GM12878 (cell line): ENCODE data around the gene AK8. TPM values are rescaled to one million over a fixed set of nuclear protein-coding genes. Genes with fewer than 3 reads are reported as not detected.

ENCODE experiments used
- ATAC-seq: fragments of 200-7000 bp; cut with Tn5 transposase; 3 replicates; pipeline ENCODE4 v1.9.1; 2020; ENCODE audit warnings: mild to moderate bottlenecking, moderate library complexity
- BruUV-seq: library from RNA; stranded (reverse); fragments of 400-500 nt; replicated peaks from 2 replicates; lab custom pipeline; 2021; lab: Mats Ljungman, UMichigan
- CTCF ChIA-PET: fragments of 300-600 bp; sonication (Branson Sonifier 250); formaldehyde crosslinking; extraction: SDS; loops from one replicate; lab custom pipeline; 2021; ENCODE audit warnings: inconsistent platforms; lab: Yijun Ruan, JAX
- POLR2A ChIA-PET: fragments of 350-600 bp; formaldehyde crosslinking; extraction: SDS; loops from one replicate; lab custom pipeline; 2021; ENCODE audit warnings: inconsistent platforms; lab: Charles Lee
- RAD21 ChIA-PET: fragments of 300-600 bp; sonication (Branson Sonifier 250); formaldehyde crosslinking; loops from one replicate; lab custom pipeline; 2023; ENCODE audit warnings: antibody characterized with exemption; ENCODE audit not compliant: unreplicated experiment; lab: Charles Lee
- SMC1A ChIA-PET: fragments of 300-600 bp; sonication (Branson Sonifier 250); formaldehyde crosslinking; loops from one replicate; lab custom pipeline; 2023; ENCODE audit not compliant: unreplicated experiment, uncharacterized antibody; lab: Charles Lee
- DNase-seq: peaks from one replicate; pipeline ENCODE4 v3.0.0-alpha.2; 2011; ENCODE audit warnings: low read depth, low spot score
- FAIRE-seq: peaks from 3 replicates; lab custom pipeline; 2011; peaks lifted over from hg19 to GRCh38; lab: Jason Lieb, UNC
- H2AFZ ChIP-seq: 2 replicates; pipeline ENCODE4 v1.6.0; 2011; ENCODE audit warnings: low read depth, low read length, control low read depth; ENCODE audit not compliant: control insufficient read depth
- H3K27ac ChIP-seq: 2 replicates; pipeline ENCODE4 v1.5.1; 2011; ENCODE audit warnings: control low read depth; ENCODE audit not compliant: control insufficient read depth, insufficient read depth
- H3K27me3 ChIP-seq, 2 experiments: replicated peaks in 1 of 2; 2 replicates each; pipeline versions ENCODE4 v1.6.0 to v1.6.1; 2011; ENCODE audit warnings: low read length in 1 of 2; ENCODE audit not compliant: control insufficient read depth in 2 of 2, insufficient read depth in 2 of 2
- H3K36me3 ChIP-seq, 2 experiments: 2 replicates each; pipeline ENCODE4 v1.5.1; 2011; ENCODE audit warnings: low read length in 1 of 2; ENCODE audit not compliant: control insufficient read depth in 2 of 2, insufficient read depth in 2 of 2
- H3K4me1 ChIP-seq: 2 replicates; pipeline ENCODE4 v1.6.1; 2011; ENCODE audit warnings: mild to moderate bottlenecking, low read length, moderate library complexity, mixed read lengths; ENCODE audit not compliant: control insufficient read depth, insufficient read depth
- H3K4me2 ChIP-seq: 2 replicates; pipeline ENCODE4 v1.6.0; 2011; ENCODE audit warnings: control low read depth; ENCODE audit not compliant: control insufficient read depth, insufficient read depth
- H3K4me3 ChIP-seq: fragments of 200-600 bp; sonication (generic); 2 replicates; pipeline ENCODE4 v1.5.1; 2016
- H3K79me2 ChIP-seq: 2 replicates; pipeline ENCODE4 v1.6.0; 2011; ENCODE audit warnings: low read length; ENCODE audit not compliant: control insufficient read depth, insufficient read depth
- H3K9ac ChIP-seq: 2 replicates; pipeline ENCODE4 v1.8.0; 2011; ENCODE audit warnings: low read length, control low read depth, mixed read lengths; ENCODE audit not compliant: control insufficient read depth, insufficient read depth
- H3K9me3 ChIP-seq: replicated peaks from 3 replicates; pipeline ENCODE4 v1.5.1; 2011; ENCODE audit warnings: mild to moderate bottlenecking, low read length; ENCODE audit not compliant: control insufficient read depth, insufficient read depth
- H4K20me1 ChIP-seq: 2 replicates; pipeline ENCODE4 v1.6.0; 2011; ENCODE audit not compliant: control insufficient read depth, insufficient read depth
- PAX5 ChIP-seq: IDR thresholded peaks from 2 replicates; pipeline ENCODE4 v1.6.1; 2011; ENCODE audit warnings: low read depth, low read length, borderline replicate concordance
- RAD51 ChIP-seq: fragments of 450-650 bp; IDR thresholded peaks from 2 replicates; pipeline ENCODE4 v1.6.1; 2016; ENCODE audit warnings: moderate library complexity, mild to moderate bottlenecking, inconsistent platforms
- RFX5 ChIP-seq: IDR thresholded peaks from 2 replicates; pipeline ENCODE4 v1.6.1; 2011; ENCODE audit warnings: low read depth, low read length, improper control_type of control experiment
- RUNX3 ChIP-seq: IDR thresholded peaks from 2 replicates; pipeline ENCODE4 v1.6.1; 2012; ENCODE audit warnings: low read length, inconsistent platforms
- WGBS: methylation state at CpG from one replicate; pipeline ENCODE4 v1.1.6; 2016; ENCODE audit warnings: low lambda C conversion rate; ENCODE audit not compliant: insufficient replicate concordance, insufficient coverage; ENCODE audit errors: missing lambda C conversion rate; 5-methylcytosine and 5-hydroxymethylcytosine counted together
- in situ Hi-C: fragments of 300-500 bp; cut with MboI; formaldehyde crosslinking; loops from 9 replicates; pipeline ENCODE4 v1.14.3; 2018; ENCODE audit warnings: mixed read lengths
- intact Hi-C: fragments of 100-400 bp; cut with micrococcal nuclease; formaldehyde crosslinking; loops from one replicate; pipeline ENCODE4 v1.14.2; 2022; ENCODE audit not compliant: unreplicated experiment
- polyA plus RNA-seq, 11 experiments: library from polyadenylated mRNA; depleted of rRNA in 4 of 11; unstranded in 6 of 11; stranded (reverse) in 5 of 11; fragments of >200 nt; fragmentation: Nextera tagmentation in 4 of 11; fragmentation: Illumina TruSeq in 1 of 11; extraction: Ambion mirVana in 4 of 11; extraction: Trizol in 1 of 11; gene quantifications; 1 replicate in 1 of 11; 2 replicates in 10 of 11; pipeline versions ENCODE4 v1.2.1 to v1.2.3, GENCODE V29; 2011 to 2016; ENCODE audit warnings: inconsistent platforms in 2 of 11, missing spikeins in 2 of 11, low read depth in 1 of 11
- total RNA-seq, 4 experiments: library from RNA; depleted of rRNA in 3 of 4; stranded (reverse); fragments of >200 nt in 3 of 4; fragmentation: Illumina TruSeq in 1 of 4; extraction: Trizol in 1 of 4; gene quantifications; 2 replicates each; pipeline versions ENCODE4 v1.2.1 to v1.2.3, GENCODE V29; 2013 to 2021
- TF ChIP-seq, protein P1 (sequence below): IDR thresholded peaks from 2 replicates; pipeline ENCODE4 v1.6.1; 2012; ENCODE audit warnings: mild to moderate bottlenecking, low read depth, low read length

Gene AK8
- total and polyA plus RNA-seq, 10 of the 15 experiments (the other 5 are each of a cell fraction or from before 2014, with no cell fraction given): 0.03 to 0.12 (median 0.06) TPM; not detected in 5

DNA sequence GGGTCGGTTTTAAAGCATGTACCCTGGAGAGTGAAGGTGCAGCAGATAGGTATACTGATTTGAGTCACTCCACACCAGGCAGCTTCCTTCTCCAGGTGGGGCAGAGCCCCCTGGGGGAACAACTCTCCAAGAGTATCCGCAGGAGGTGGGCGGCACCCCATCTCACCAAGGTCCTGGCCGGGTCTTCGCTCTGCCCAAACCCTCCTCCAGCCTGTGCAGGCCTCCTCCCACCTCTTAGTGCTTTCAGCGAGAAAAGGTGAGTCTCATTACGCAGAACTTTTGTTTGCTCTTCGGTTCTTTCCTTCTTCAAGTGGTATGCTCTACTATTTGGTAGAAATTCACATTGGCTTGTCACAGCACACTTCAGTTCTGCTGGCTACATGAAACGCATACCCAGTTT is 14.3 kb upstream of the AK8 start:
- BruUV-seq: no TSS peak
- Histone ChIP-seq H3K4me2 (no peak overlapping the region), H3K4me1 (no peaks in the 10 kb centered on the region), H3K9me3 (no peaks in the 10 kb centered on the region)
- FAIRE-seq: no peak
- TF ChIP-seq RAD51: no peak
- no peak for TF ChIP-seq RFX5
- no peak for TF ChIP-seq PAX5
- TF ChIP-seq, protein P1, sequence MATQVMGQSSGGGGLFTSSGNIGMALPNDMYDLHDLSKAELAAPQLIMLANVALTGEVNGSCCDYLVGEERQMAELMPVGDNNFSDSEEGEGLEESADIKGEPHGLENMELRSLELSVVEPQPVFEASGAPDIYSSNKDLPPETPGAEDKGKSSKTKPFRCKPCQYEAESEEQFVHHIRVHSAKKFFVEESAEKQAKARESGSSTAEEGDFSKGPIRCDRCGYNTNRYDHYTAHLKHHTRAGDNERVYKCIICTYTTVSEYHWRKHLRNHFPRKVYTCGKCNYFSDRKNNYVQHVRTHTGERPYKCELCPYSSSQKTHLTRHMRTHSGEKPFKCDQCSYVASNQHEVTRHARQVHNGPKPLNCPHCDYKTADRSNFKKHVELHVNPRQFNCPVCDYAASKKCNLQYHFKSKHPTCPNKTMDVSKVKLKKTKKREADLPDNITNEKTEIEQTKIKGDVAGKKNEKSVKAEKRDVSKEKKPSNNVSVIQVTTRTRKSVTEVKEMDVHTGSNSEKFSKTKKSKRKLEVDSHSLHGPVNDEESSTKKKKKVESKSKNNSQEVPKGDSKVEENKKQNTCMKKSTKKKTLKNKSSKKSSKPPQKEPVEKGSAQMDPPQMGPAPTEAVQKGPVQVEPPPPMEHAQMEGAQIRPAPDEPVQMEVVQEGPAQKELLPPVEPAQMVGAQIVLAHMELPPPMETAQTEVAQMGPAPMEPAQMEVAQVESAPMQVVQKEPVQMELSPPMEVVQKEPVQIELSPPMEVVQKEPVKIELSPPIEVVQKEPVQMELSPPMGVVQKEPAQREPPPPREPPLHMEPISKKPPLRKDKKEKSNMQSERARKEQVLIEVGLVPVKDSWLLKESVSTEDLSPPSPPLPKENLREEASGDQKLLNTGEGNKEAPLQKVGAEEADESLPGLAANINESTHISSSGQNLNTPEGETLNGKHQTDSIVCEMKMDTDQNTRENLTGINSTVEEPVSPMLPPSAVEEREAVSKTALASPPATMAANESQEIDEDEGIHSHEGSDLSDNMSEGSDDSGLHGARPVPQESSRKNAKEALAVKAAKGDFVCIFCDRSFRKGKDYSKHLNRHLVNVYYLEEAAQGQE: no peak
- no peak for TF ChIP-seq RUNX3
- TF ChIP-seq, all 136 proteins: peak for 0
- Histone ChIP-seq H3K4me3 (no peak overlapping the region), H3K27me3 (peaks cover 2% of the 10 kb centered on the region in 2 experiments; a peak in 1 of 4 replicates), H2AFZ (no peak overlapping the region), H4K20me1 (no peaks in the 10 kb centered on the region), H3K79me2 (no peaks in the 10 kb centered on the region), H3K9ac (no peak overlapping the region), H3K36me3 (peaks cover 2 to 9% of the 10 kb centered on the region in 2 experiments), H3K27ac (no peak overlapping the region)
- no peak for DNase-seq
- ATAC-seq: no peak
- 86% methylated on average over 9 of the region's 9 CpGs for WGBS
- POLR2A ChIA-PET: no interaction called here
- SMC1A ChIA-PET: no interaction called here
- in situ Hi-C loops (no loop called here), intact Hi-C loops (no loop called here)
- RAD21 ChIA-PET: no interaction called here
- CTCF ChIA-PET: interaction anchor here (1.0 kb wide), 1 partner anchor 9 kb away, joined by 6 read pairs; no protein-coding TSS in a partner anchor
